ENCODE data around the gene NAALADL1.

The NAALADL1 gene

GRCh38 chr11:65067446-65067845 is 9.1 kb upstream of the NAALADL1 start:
- no peak for DNase-seq
- Mint-ChIP-seq H3K27me3 (peaks cover 3% of the 10 kb centered on the region), H3K4me1 (no peaks in the 10 kb centered on the region), H3K4me3 (no peak overlapping the region), H3K36me3 (no peaks in the 10 kb centered on the region), H3K9me3 (no peaks in the 10 kb centered on the region), H3K27ac (no peak overlapping the region)
- CTCF ChIA-PET, result no interaction called here

- H3K4me1 Mint-ChIP-seq, result no peaks in the 10 kb centered on the region
- no peaks in the 10 kb centered on the region for H3K36me3 Mint-ChIP-seq
- no peak overlapping the region for H3K27ac Mint-ChIP-seq
- H3K27me3 Mint-ChIP-seq, result peaks cover 3% of the 10 kb centered on the region
- no peaks in the 10 kb centered on the region for H3K9me3 Mint-ChIP-seq
- H3K4me3 Mint-ChIP-seq, result no peak overlapping the region
- CTCF ChIA-PET, result no interaction called here
- no peak for DNase-seq
These were observed 8.5 kb upstream of the NAALADL1 start for GRCh38 chr11:65066805-65067291.

GRCh38 chr11:65066315-65066714 is 8.0 kb upstream of the NAALADL1 start:
- Mint-ChIP-seq H3K4me1 (peaks cover under 1% of the 10 kb centered on the region), H3K4me3 (no peak overlapping the region), H3K27me3 (peaks cover 3% of the 10 kb centered on the region), H3K36me3 (no peaks in the 10 kb centered on the region), H3K27ac (no peak overlapping the region), H3K9me3 (no peaks in the 10 kb centered on the region)
- CTCF ChIA-PET, result no interaction called here
- no peak for DNase-seq

GRCh38 chr11:65065851-65066250 is 7.5 kb upstream of the NAALADL1 start:
- Mint-ChIP-seq H3K9me3 (no peaks in the 10 kb centered on the region), H3K36me3 (no peaks in the 10 kb centered on the region), H3K4me1 (peaks cover 5% of the 10 kb centered on the region), H3K27ac (no peak overlapping the region), H3K4me3 (no peak overlapping the region), H3K27me3 (peaks cover 8% of the 10 kb centered on the region)
- no peak for DNase-seq
- CTCF ChIA-PET, result no interaction called here

DNA sequence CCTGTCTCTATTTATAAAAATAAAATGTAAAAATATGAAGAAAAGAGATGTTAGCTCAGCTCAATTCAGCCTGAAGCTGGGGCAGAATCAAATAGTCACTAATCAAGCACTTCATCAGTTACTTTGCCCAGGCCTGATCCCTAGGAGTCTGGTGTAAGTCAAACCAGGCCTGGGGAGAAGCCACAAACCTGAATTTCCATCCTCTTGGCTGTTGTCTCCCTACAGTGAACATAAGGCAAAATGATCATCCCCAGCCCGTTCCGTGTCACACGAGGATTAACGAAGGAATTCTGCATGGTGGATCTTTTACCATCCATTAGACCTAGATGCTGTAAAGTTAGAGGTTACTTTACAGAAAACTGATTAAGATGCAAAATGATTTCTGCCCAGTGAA is 6.5 kb upstream of the NAALADL1 start:
- DNase-seq, result no peak
- no peak overlapping the region for H3K27ac Mint-ChIP-seq
- no peak overlapping the region for H3K4me3 Mint-ChIP-seq
- no peaks in the 10 kb centered on the region for H3K36me3 Mint-ChIP-seq
- peaks cover 14% of the 10 kb centered on the region for H3K4me1 Mint-ChIP-seq
- peaks cover 9% of the 10 kb centered on the region for H3K27me3 Mint-ChIP-seq
- CTCF ChIA-PET, result interaction anchor here (1.0 kb wide), 1 partner anchor 252 kb away, joined by 3 read pairs; no protein-coding TSS in a partner anchor
- H3K9me3 Mint-ChIP-seq, result no peaks in the 10 kb centered on the region

GRCh38 chr11:65063532-65063931 is 5.2 kb upstream of the NAALADL1 start:
- H3K27ac Mint-ChIP-seq, result no peak overlapping the region
- DNase-seq, result no peak
- no peaks in the 10 kb centered on the region for H3K9me3 Mint-ChIP-seq
- H3K4me3 Mint-ChIP-seq, result no peak overlapping the region
- CTCF ChIA-PET, result interaction anchor here (1.0 to 2.0 kb wide), 2 partner anchors 50 to 251 kb away, joined by 3 to 6 read pairs; partner anchors contain the start of gene ARL2
- peaks cover 20% of the 10 kb centered on the region for H3K27me3 Mint-ChIP-seq
- H3K4me1 Mint-ChIP-seq, result peaks cover 16% of the 10 kb centered on the region
- H3K36me3 Mint-ChIP-seq, result no peaks in the 10 kb centered on the region

DNA sequence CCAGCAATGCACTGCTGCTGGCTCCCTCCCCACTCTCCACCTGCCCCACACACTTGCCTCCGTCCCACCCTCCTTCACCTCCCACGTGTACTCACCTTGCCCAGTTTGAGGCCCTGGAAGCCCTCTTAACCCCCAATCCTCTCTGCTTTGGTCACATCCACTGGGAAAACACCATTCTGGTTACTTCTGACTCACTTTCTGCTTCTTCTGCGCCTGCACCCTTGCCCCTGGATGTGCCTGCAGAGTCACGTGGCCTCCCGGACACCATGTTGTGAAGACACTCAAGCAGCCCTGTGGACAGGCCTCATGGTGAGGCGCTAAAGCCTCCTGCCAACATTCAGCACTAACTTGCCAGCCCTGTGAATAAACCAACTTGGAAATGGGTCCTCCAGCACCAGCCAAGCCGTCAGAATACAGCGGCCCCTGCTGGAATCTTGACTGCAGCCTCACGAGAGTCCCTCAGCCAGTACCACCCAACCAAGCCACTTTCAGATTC is 2.6 kb upstream of the NAALADL1 start:
- Mint-ChIP-seq H3K4me1 (peaks cover 16% of the 10 kb centered on the region), H3K36me3 (no peaks in the 10 kb centered on the region), H3K27me3 (peaks cover 29% of the 10 kb centered on the region), H3K9me3 (no peaks in the 10 kb centered on the region), H3K4me3 (no peak overlapping the region), H3K27ac (peak overlapping the region; percentile 58)
- DNase-seq, result peak; percentile 49
- CTCF ChIA-PET, result no interaction called here

DNA sequence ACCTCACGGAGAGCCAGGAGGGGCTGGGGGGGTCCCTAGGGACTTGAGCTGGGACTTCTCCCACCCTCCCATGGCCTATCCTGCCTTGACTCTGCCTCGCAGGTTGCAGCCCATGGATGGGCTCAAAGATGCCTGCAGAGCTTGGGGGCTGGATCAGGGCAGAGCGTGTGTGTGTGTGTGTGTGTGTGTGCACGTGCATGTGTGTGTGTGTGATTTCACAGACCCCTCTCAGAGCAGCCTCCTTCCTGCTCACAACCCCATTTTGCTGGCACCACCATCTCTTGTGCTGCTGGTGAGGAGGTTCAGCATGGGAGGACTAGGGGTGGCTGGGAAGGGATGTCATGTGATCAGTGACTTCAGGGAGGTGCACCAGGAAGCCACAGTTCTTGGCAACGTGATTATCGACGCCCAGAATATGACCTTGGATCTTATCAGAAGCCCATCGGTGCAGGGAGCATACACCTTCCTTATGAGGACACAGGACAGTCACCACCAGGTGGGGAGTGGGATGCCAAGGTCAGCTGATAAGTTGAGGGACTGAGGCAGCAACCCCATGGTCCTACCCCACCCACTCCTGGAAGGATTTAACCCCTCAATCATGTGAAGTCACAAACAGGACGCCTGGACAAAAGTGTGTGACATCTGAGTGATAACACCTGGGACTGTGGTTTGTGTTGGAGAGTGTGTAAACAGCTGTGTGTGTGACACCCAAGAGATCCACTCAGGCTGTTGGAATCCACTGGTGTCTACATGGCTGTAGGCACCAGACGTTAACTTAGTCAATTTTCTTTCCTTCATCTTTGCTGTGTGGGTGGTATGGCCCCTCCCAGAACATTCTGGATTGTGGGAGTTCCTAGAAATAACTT is 1.8 kb upstream of the NAALADL1 start:
- Mint-ChIP-seq H3K27ac (no peak overlapping the region), H3K36me3 (no peaks in the 10 kb centered on the region), H3K9me3 (no peaks in the 10 kb centered on the region), H3K27me3 (peaks cover 33% of the 10 kb centered on the region), H3K4me3 (no peak overlapping the region), H3K4me1 (peaks cover 21% of the 10 kb centered on the region)
- CTCF ChIA-PET, result no interaction called here
- no peak for DNase-seq

GRCh38 chr11:65059523-65059922 is 1.2 kb upstream of the NAALADL1 start:
- Mint-ChIP-seq H3K27ac (no peak overlapping the region), H3K27me3 (peaks cover 36% of the 10 kb centered on the region), H3K9me3 (no peaks in the 10 kb centered on the region), H3K36me3 (no peaks in the 10 kb centered on the region), H3K4me3 (no peak overlapping the region), H3K4me1 (peaks cover 25% of the 10 kb centered on the region)
- CTCF ChIA-PET, result no interaction called here
- DNase-seq, result no peak

GRCh38 chr11:65058012-65058411 is 341 bp downstream of the NAALADL1 start:
- Mint-ChIP-seq H3K4me1 (peaks cover 40% of the 10 kb centered on the region), H3K9me3 (no peaks in the 10 kb centered on the region), H3K27ac (no peak overlapping the region), H3K4me3 (no peak overlapping the region), H3K27me3 (peaks cover 43% of the 10 kb centered on the region), H3K36me3 (no peaks in the 10 kb centered on the region)
- no peak for DNase-seq
- CTCF ChIA-PET, result no interaction called here

GRCh38 chr11:65057526-65057925 is 827 bp downstream of the NAALADL1 start:
- CTCF ChIA-PET, result no interaction called here
- no peaks in the 10 kb centered on the region for H3K36me3 Mint-ChIP-seq
- peaks cover 47% of the 10 kb centered on the region for H3K27me3 Mint-ChIP-seq
- H3K9me3 Mint-ChIP-seq, result no peaks in the 10 kb centered on the region
- H3K27ac Mint-ChIP-seq, result no peak overlapping the region
- DNase-seq, result no peak
- H3K4me3 Mint-ChIP-seq, result no peak overlapping the region
- H3K4me1 Mint-ChIP-seq, result peaks cover 44% of the 10 kb centered on the region

GRCh38 chr11:65056999-65057398 is 1.4 kb downstream of the NAALADL1 start:
- peaks cover 50% of the 10 kb centered on the region for H3K27me3 Mint-ChIP-seq
- H3K27ac Mint-ChIP-seq, result no peak overlapping the region
- DNase-seq, result no peak
- CTCF ChIA-PET, result no interaction called here
- H3K36me3 Mint-ChIP-seq, result no peaks in the 10 kb centered on the region
- no peaks in the 10 kb centered on the region for H3K9me3 Mint-ChIP-seq
- no peak overlapping the region for H3K4me3 Mint-ChIP-seq
- peaks cover 44% of the 10 kb centered on the region for H3K4me1 Mint-ChIP-seq

- DNase-seq, result no peak
- H3K4me1 Mint-ChIP-seq, result peaks cover 36% of the 10 kb centered on the region
- CTCF ChIA-PET, result no interaction called here
These were observed 2.8 kb downstream of the NAALADL1 start for GRCh38 chr11:65055538-65055937.

GRCh38 chr11:65053827-65054508 is 4.4 kb downstream of the NAALADL1 start:
- no peaks in the 10 kb centered on the region for H3K36me3 Mint-ChIP-seq
- H3K27me3 Mint-ChIP-seq, result peaks cover 41% of the 10 kb centered on the region
- peak overlapping the region; percentile 60 for H3K27ac Mint-ChIP-seq
- H3K4me1 Mint-ChIP-seq, result peaks cover 28% of the 10 kb centered on the region
- DNase-seq, result peak; percentile 47
- H3K9me3 Mint-ChIP-seq, result no peaks in the 10 kb centered on the region
- CTCF ChIA-PET, result interaction anchor here (0.9 kb wide), 1 partner anchor 13 kb away, joined by 3 read pairs; the partner anchor contains the start of gene SAC3D1
- peak overlapping the region; percentile 39 for H3K4me3 Mint-ChIP-seq

More at GRCh38 chr11:65055538-65055937, 2.8 kb downstream of the NAALADL1 start:
- H3K4me3 Mint-ChIP-seq, result no peak overlapping the region
- H3K36me3 Mint-ChIP-seq, result no peaks in the 10 kb centered on the region
- H3K27me3 Mint-ChIP-seq, result peaks cover 49% of the 10 kb centered on the region
- H3K27ac Mint-ChIP-seq, result no peak overlapping the region
- H3K9me3 Mint-ChIP-seq, result no peaks in the 10 kb centered on the region
